ENCODE measurements around the gene RXYLT1.
A peak's percentile ranks its signal among the peaks of the same experiment; 100 is the strongest.

Gene RXYLT1

DNA sequence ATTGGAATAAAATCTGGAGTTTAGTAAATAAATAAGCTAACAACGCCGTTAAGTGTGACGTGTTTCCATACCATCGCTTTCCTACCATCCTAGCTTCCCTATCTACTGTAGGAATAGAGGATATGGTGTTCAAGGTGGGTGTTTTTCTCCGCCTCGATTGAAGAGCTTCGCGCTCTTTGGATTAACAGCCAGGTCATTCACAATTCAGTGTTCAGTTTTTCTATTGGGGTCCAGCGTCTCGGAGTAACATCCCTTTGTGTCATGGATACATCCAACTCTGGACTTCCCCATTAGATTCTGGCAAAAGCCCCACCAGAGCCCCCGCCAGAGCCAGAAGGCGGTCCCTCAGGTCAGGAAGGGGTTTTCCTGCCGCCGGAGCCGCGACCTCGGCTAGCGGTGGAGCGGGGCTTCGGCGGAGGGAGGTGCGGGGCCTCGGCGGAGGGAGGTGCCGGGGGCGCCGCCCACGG is 63.6 kb downstream of the RXYLT1 start:
- no peak for DNase-seq (ENCODE audit: low read depth, low spot score)

DNA sequence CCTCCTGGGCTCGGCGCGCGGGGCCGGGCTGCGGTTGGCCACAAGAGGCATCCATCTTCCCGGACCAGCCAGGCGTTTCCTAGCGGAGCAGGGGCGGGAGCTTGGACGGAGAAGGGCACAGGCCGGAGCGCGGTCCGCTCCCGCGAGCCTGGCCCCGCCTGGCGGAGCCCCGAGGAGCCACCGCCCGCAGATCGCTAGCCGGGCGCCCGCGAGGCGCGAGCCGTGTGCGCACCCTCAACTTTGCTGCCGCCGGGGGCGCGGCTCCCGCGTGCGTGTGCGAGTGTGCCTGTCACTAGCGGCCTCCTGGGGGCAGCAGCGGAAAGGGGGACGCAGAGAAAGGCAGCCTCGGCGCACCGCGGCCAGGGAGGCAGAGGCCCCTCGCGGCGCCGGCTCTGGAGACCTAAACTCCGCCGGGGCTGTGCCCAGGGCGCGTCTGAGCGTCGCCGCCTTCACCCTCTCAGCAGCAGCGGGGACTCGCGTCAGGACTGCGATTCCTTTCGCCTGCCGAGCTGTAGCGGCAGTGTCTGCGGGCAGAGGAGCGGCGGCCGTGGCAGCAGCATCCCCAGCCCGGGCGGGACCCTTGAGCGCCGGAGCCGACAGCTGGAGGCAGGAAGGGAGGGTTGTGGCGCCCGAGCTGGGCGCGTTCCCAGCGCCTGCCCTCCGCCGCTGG is 64.1 kb downstream of the RXYLT1 start:
- DNase-seq (ENCODE audit: low read depth, low spot score): peak; percentile 43

DNA sequence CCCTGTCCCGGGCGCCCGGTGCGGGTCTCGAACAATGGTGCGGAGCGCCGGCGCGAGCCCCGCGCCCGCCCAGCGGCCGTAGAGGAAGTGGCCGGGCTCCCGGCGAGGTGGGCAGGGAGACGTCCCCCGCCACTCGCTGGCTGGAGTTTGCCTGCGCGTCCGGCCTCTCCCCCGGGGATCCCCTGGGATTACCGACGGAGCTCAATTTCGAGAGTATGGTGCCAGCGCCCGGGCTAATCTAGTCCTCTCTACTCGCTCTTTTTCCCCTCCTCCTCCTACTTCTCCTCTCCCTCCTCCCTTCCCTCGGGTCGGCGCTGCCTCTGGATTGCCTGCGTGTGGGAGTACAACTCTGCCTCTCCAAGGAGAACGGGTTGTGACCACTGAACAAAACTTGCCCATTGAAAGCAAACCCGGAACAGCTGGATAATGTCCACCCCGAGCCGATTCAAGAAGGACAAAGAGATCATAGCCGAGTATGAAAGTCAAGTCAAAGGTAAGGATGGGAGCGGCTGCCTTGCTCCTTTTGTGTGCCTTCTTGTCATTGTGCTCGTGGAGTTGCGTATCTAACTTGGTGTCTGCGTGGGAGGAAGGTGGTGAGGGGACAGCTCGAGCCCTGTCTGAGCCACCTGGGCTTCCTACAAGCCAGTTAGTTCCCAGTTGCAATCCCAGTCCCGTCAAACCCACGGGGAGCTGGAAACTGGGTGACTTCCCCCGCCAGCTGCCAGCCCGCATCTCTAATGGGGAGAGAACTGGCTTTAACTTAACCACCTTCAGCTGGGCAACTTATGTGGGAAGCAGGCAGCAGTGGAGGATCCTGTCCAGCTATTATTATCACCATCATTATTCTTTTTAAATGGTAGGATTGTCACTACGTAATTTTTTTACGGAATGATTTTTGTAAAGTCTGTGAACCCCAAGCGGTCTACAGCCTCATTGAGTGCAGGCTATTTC is 65.0 kb downstream of the RXYLT1 start, which contains the start of gene SRGAP1:
SRGAP1 (plus strand) TSS at position 310 of the 951 bp plus-strand sequence; CDS start at position 427, 117 bp downstream.
- DNase-seq (ENCODE audit: low read depth, low spot score): no peak

DNA sequence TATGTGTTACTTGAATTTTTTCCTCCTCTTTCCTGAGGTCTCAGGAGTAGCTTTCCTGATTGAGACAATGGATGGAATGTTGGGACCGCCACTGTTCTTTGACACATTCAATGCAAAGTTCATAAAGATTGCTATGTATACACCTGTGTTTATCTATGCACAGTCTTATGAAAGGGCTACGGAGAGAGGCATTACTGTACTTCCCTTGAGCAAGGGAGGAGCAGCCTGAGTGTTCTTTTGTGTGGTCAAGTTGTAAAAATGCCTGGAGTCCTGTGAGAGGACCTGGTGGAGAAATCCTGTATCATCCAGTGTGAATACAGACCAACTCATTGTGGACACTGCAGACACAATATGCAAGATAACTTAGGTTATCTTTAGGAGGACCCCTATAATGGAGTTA is 66.0 kb downstream of the RXYLT1 start:
- DNase-seq (ENCODE audit: low read depth, low spot score): no peak

DNA sequence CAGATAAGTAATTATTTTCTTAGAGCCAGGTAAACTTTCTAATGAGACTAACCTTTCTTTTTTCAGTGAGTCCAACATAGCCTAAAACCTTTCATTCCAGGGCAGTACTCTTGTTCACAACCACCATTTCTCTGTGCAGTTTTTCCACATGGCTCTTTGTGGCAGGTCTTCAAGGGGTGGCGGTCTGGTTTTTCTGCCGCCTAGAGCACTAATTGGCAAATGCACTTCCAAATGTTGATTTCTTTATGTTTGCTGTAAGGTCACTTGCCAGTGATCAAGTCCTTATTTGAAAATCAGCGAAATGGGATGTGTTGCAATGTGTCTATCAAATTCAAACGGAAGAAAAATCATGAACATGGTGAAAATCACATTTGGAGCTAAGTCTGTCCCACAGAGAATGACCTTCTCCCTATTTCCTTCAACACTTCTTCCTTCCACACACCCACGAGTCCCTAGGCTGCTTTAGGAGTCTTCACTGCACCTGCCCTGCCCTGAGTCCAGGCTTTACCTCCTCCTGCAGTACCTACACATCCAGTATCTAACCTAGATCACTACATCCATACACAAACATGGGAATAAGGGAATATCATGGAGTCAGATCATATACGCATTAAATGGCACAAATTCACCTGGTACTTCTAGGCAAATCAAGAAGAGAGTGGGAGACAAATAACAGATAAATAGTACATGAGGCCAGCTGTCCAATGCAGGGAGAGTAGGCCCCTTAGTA is 66.7 kb downstream of the RXYLT1 start:
- DNase-seq (ENCODE audit: low read depth, low spot score): no peak

DNA sequence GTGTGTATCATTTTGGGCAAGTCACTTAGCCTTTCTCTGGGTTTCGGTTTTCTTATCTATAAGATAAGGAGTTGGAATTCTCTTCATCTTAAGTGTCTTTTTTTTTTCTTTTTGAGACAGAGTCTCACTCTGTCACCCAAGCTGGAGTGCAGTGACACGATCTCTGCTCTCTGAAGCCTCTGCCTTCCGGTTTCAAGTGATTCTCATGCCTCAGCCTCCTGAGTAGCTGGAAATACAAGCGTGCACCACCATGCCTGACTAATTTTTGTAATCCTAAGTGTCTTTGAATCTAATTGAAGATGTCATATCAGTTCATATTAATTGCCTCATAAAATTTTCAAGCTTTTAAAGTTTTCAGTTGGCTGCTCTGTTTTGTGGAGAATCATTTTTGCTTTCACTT is 68.7 kb downstream of the RXYLT1 start:
- no peak for DNase-seq (ENCODE audit: low read depth, low spot score)

DNA sequence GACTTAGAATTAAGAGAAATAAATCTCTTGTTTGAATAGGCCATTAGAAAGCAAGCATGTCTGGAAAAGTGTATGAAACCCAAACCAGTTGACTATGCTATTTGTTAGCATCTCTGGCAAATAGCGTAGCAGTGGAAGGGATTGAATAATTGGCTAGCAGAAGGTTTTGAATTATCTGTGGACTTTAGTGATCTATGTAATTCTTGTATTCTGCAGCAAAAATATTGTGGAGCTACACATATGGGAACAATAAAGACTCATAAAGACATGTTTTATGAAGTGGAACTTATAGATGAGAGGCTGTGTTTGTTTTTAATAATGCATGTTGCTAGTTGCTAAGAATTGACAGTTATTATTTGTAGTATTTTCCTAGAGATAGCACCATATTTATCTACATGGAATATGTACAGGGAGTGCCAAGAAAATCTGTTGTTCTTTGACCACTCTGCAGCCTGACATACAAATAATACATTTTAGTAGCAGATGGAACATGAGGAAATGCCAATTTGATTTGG is 69.5 kb downstream of the RXYLT1 start:
- DNase-seq (ENCODE audit: low read depth, low spot score): no peak

DNA sequence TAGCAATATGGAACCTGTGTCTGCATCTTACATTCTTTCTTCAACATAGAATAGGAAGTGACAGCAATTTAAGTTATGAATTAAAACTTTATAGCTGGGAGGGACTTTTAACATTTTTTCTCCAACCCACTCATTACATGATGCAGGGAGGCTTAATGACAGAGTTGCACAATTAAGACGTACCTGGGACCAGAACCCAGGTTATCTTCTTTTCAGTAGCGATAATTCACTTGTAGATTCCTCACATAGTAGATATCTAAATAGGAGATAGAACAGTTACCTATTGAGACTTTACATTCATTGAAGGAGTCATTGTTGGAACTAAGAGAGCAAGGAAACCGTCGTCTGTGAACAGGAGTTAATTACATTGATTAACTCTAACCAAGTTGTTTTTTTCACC is 69.9 kb downstream of the RXYLT1 start:
- no peak for DNase-seq (ENCODE audit: low read depth, low spot score)

DNA sequence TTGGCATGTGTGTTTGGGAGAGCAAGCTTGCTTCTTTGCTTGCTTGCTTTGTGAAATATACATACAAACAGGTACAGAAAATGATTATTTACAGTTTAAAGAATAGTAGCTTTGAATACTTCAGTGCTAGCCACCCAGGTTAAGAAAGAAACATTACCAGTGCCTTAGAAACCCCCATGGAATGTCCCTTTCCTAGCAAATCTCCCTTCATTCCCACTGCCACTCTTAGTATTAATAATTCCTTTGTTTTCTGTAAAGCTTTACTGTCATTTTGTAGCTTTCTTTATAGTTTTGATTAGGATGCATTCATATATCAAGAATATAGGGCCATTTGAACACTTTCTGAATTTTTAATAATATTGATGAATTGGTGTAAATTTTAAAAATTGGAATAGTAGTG is 74.3 kb downstream of the RXYLT1 start:
- no peak for DNase-seq (ENCODE audit: low read depth, low spot score)

DNA sequence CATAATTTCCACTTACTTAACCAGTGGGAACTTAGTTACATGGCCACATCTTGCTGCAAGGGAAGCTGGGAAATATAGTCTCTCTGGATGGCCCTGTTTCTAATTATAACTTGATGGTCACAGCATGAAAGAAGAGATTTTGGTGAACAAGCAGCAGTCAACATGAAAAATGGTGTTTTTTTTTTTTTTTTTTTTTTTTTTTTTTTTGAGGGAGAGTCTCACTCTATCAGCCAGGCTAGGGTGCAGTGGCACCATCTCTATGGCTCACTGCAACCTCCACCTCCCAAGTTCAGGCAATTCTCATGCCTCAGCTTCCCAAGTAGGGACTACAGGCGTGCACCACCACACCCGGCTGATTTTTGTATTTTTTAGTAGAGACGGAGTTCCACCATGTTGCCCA is 75.6 kb downstream of the RXYLT1 start:
- no peak for DNase-seq (ENCODE audit: low read depth, low spot score)

DNA sequence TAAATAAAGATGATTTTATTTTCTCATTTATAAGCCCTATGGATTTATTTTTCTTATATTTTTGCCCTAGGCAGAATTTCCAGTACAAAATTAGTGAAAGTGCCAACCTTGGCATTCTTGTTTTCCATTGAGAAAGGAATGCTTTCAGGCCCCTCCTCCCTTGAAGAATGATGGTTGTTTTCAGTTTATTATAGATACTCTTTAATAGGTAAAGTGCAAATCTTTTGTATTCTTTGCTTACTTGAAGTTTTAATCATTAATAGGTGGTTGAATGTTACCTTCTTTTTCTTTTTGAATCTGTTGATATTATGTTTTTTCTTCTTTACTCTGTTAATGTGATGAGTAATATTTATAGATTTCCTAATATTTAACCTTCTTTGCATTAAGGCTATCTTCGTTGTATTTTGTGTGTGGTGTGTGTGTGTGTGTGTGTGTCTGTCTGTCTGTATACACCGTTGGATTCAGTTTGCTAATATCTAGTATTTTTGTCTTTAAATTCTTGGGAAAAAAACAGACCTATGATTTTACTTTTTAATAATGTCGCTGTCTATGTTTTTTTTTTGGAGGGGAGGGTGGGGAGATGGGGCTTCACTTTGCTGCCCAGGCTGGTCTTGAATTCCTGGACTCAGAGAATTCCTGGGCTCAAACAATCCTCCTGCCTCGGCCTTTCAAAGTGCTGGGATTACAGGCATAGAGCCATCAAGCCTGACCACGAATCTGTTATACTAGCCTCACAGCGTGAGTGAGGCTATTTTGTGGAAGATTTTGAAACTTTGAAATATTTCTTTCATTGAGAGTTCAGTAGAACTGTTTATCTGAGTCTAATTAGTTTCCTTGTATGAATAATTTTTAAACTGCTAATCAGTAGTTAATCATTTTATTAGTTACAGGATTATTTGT is 78.3 kb downstream of the RXYLT1 start:
- DNase-seq (ENCODE audit: low read depth, low spot score): no peak

Data from activated CD4-positive, CD25-positive, alpha-beta regulatory T cell treated with anti-CD3 and anti-CD28 coated beads, Interleukin-2, amount 50 U/mL, for 16 hours (primary cell).